HG03095 (cell line): ENCODE measurements around the gene SV2B.
A peak's percentile ranks its signal among the peaks of the same experiment; 100 is the strongest.

Experiments used
- ATAC-seq: cut with Tn5 transposase; IDR thresholded peaks from one replicate; pipeline ENCODE4 v1.9.1; 2021; ENCODE audit warnings: moderate library complexity; ENCODE audit not compliant: unreplicated experiment

Gene SV2B

DNA sequence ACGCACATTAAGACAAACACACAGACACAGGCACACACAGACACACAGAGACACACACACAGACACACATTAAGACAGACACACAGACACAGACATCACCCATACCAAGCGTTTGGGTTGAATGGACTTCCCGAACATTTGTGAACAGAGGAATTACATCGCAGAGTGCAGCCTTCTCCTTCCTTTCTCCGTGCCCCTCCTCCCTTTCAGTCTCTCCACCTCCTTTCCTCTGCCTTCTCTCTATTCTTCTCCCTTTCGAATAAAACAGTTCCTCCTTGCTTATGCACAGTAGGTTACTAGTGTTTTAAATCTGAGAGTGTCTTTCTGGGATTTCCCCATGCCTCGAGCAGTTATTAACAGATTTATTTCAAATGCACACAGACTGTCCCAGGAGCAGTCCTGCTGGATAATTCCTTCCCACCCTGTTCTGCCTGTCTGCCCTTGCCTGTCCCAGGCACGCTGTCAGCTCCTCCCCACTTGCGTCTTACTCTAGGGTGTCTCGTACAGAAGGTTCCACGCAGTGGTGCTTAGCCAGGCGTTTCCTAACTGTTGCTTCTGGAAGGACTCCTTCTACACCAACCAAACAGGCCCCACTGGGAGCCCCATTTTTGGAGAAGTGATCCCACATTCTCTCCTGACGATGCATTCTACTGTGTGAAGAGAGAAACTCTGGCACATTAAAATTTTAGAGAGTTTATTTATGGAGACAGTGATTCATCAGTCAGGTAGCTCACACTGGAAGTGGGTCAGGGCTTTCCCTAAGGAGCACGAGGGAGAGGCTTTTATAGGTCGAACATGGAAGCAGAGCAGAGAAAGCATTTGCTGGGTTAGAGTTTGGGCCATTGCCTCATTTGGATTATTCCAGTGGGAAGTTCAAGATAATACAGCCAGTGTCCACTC is 163.8 kb downstream of the SV2B start:
- ATAC-seq, result no peak

DNA sequence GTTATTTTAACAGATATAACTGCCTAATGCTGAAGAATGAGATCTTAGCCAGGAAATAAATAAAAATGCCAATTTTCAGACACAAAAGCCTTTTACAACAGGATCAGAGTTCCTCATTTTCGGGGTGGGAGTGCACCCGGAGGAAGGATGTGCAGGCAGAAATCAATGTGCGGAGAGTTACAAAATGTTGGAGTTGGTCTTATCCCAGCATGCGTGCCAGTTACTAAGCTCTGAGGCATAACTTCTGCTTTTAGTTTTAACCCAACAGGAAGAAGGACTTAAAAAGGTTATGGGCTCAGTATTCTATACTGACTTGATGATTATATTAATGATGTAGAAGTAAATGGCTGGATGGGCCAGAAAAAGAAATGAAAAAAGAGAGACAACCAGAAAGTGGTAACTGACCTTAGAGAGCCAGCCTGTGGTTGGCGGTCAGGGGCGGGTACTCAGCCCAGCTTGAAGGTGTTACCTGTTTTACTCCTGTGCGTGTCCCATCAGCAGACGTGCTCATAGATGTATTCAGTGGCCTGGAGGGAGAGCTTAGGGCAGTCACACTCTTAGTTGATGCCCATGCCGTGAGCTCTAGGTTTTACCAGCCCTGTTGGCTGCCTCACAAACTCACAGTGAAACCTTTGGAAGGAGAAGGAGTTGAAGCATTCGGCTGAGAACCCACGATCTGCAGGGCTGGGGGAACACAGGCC is 164.7 kb downstream of the SV2B start:
- ATAC-seq, result no peak

DNA sequence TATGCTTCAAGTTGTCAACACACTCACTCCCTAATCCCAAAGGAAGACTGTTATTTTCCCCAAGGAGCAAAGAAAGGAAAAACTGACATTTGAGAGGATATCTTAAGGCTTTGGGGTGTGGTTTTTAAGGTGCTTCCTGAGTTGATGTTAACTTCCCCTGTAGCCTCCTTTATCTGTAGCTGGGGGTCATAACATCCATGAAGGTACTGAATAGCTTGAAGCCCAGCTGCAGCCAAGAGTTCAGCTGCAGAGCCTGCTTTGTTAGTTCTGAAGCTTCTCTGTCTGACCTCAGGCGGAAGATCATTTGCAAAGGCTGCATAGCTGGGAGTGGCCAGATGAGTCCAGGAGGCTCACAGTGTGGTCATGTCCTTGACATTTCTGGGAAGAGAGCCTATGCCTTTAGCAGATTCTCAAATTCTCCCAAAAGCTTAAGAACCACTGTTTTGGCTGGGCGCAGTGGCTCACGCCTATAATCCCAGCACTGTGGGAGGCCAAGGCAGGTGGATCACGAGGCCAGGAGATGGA is 165.4 kb downstream of the SV2B start:
- no peak for ATAC-seq

DNA sequence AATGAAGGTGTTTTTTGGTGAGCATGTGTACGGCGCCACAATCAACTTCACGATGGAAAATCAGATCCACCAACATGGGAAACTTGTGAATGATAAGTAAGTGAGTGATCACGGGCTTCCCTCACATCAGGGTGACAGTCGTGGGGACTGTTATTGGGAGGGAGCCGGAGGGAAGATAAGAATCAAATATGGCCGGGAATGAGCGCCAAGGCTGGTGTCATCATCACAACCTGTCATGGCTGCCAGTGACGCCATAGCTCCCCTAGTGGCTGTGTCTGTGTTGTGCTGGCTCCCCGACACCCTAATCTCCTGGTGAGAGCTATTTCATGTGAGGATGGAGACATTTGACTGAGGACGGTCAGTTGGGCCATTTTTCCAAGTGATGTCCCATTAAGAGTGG is 168.5 kb downstream of the SV2B start:
- ATAC-seq, result no peak

DNA sequence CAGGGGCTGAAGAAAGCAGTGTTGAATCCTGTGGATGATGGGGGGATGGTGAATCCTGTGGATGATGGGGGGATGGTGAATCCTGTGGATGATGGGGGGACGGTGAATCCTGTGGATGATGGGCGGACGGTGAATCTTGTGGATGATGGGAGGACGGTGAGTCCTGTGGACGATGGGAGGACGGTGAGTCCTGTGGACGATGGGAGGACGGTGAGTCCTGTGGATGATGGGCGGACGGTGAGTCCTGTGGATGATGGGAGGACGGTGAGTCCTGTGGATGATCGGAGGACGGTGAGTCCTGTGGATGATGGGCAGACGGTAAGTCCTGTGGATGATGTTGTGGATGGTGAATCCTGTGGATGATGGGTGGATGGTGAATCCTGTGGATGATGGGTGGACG is 170.7 kb downstream of the SV2B start:
- ATAC-seq, result no peak

DNA sequence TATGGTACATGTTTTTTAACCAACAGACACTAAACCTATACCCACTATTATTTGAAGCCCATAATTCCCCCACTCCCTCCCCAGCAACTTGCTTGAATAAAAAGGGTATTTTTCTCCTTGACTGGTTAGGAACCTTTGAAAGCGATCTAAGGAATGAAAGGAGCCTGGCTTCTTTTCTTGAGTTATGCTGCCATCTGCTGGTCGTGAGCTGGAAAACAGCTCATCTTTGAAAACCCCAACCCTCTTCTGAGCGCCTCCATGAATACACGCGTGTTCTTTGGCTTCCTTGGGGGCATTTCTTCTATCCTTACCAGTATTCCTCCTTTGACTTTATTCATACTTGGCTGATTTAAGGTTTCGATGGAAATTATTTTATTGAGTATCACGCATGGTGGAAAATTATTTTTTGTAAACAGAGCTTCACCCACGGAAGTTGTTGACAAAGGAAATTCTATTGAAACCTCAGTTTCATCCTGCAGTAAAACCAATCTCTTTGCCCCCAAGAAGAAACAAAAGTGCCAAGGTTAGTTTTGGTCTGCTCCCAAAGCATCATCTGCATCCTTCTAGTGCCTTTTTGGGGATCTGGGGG is 171.6 kb downstream of the SV2B start:
- ATAC-seq, result peak; percentile 82

DNA sequence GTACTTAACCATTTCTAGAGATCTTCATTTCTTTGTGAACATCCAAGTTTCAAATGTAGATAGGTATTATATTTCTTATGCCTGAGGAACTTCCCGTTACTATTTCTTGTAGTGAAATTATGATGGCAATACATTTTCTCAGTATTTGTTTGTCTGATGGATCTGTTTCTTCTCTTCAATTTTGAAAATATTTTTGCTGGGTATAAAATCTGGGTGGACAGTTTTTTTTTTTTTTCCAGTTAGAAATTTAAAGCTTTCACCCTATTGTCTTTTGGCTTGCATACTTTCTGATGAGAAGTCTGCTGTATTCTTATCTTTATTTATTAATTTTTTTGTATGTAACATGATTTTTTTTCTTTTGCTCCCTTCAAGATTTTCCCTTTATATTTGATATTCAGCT is 175.8 kb downstream of the SV2B start:
- ATAC-seq, result no peak

DNA sequence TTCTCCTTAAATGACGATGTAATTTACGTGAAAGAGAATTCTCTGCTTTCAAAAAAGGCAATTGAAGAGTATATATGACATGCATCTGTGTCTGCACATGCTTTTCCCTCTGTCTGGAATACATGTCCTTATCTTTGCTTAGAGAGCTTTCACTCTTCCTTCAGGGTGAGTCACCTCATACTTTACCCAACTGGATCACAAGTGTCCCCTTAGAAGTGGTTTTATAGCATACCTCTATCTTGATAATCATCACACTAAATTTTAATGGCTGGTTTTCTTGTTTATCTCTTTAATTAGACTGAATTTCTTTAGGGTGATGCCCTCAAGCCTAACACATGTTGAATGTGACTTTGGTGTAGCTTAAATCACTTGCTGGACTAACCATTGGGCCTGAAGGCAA is 178.9 kb downstream of the SV2B start:
- no peak for ATAC-seq

DNA sequence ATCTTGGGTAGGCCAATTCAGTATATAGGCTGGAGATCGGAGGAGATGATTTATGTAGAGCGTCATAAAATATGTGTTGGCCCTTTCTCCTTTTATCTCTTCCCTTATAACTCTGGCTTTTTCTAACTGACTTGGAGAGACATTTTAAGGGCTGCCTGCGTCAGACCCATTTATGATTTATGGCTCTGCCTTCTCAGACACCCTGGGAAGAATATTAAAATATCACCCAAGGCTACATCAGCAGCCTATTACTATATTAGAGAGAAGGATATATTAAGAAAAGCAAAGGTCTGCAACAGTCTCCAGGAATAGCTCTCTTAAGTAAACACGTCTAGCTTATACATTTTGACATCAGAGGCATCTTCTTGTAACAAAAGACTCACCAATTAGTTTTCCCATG is 179.4 kb downstream of the SV2B start:
- ATAC-seq, result no peak

DNA sequence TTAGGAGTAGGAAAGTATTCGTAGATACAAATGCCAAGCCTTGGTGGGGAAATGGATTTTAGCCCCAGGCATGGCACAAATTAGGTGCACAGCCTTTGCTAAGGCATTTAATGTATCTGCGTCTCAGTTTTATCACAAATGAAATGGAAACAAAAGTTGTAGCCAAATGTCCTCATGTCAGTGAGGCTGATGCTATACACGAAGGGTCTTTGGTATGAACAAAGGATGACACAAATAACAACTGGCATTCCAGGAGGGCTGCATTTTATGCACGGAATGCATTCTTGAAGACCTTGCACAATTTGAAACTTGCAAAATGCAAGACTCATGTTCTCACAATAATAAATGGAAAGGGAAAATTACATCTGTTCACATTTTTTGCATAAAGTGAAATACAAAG is 181.9 kb downstream of the SV2B start:
- ATAC-seq, result no peak

DNA sequence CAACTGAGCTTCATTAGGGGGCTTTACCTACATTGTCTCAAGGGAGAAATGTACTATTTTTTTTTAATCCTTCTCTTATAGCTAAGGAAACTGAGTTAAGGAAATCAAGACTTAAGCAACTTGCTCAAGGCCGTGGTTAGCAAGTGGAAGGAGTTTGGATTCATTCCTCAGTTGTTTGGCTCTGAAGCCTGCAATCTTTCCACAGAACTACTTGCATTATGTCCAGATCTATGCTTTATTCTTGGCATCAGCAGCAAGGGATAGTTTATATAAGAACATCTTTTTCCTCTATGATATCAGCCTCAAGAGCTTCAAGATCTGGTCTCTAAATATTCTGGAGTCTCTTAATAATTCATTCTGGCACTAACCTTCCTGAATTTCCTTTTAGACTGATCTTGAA is 182.4 kb downstream of the SV2B start:
- no peak for ATAC-seq

DNA sequence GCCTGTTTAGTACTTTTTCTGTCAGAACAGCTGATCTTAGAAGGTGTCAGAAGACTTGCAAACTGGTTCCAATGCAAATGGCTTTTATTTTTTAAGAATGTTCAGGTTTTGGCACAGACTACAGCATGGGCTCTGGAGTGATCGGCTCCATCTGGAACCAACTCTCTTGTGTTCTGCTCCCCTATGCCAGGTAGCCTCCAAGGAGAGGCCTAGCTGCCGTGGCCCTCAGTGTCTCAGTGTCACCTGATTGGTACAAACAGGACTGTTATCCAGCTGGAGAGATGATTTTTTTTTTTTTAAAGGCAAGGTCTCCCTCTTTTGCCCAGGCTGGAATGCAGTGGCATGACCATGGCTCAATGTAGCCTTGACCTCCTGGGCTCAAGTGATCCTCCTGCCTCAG is 183.1 kb downstream of the SV2B start:
- ATAC-seq, result no peak

DNA sequence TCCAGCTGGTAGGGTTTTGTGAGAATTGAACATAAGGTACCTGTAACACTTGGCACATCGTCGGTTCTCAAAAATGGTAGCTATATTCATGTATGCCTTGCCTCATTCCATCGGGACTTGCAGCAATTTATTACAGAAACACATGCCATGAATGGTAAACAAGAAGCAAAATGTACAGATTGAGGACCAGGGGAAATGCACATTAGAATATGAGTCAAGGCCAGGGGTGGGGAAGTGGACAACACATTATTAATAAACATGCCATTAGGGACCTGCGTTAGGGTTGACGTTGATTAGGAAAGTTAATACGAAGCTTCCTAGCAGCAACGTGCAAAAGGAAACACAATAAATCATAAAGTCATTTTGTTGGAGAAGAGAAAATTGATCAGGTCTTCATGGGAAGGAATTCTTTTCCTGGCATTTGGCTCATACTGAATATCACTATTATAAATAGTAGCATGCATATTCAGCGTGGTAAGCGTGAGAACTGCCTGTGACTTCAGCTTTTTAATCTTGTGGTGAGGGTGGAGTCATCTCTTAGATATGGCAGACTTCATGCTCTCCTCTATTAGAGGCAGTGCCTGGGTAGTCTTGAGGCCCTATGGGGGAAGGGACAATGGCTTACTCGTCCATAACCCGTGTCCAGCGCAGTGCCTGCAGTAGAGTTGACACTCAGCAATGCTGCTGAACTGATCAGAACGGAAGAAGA is 184.9 kb downstream of the SV2B start:
- ATAC-seq, result no peak

DNA sequence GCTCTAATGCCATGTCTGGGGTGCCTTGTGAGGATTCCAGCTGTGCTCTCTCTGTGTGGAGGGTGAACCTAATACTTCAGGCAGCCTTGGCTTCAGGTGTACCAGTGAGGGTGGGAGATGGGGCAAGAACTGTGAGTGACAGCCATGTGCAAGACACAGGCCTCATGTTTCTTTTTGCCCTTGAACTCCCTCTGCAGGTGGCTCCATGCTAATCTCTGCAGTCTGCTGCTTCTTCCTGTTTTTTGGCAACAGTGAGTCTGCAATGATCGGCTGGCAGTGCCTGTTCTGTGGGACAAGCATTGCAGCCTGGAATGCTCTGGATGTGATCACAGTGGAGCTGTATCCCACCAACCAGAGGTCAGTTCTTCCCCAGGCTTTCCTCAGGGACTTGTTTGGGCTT is 189.3 kb downstream of the SV2B start:
- no peak for ATAC-seq

DNA sequence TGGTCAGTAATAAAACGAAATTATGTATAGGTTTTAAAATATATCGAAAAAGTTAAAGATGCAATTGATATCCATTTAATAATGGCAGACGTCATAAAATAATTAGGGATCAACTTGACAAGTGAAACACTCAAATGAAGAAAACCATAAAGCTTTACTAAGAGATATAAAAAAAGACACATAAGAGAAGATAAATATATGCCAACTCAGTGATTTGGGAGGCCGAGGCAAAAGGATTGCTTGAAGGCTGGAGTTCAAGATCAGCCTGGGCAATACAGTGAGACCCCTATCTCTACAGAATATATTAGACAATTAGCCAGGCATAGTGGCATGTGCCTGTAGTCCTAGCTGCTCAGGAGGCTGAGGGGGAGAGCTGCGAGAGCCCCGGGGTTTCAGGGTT is 190.5 kb downstream of the SV2B start:
- no peak for ATAC-seq

DNA sequence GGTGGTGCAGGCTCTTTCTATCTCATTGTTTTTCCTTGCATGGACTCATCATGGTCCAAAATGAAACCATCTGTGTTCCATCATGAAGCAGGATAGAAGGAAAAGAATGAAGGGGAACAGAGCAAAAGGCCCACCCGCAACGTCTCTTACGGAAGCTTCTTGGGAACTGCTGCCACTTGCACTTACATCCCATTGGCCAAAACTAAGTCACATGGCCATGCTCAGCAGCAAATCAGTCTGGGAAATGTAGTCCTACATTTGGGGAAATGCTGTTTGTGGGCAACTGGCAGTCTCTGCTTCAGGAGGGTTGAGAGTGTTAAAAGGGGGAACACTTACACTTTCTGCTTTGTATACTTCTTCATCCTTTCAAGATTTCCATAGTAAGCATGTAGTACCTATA is 191.6 kb downstream of the SV2B start:
- ATAC-seq, result no peak

DNA sequence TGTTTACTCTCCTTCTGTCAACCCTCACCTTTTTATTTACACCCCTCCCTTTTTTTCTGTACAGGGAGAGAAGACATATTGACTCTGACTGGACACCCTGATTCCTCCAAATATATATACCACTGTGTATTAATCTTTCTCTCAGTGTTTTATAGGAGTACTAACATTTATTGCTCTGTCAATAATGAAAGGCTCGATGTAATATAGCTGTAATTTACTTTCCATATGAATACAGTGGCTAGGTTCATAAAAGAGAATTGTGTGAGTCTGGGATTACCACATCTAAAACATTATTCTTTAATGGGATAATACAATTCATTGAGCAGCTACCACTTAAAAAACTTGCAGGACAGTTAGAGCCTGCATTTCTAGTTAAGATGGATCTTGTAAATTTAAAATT is 194.3 kb downstream of the SV2B start:
- no peak for ATAC-seq

DNA sequence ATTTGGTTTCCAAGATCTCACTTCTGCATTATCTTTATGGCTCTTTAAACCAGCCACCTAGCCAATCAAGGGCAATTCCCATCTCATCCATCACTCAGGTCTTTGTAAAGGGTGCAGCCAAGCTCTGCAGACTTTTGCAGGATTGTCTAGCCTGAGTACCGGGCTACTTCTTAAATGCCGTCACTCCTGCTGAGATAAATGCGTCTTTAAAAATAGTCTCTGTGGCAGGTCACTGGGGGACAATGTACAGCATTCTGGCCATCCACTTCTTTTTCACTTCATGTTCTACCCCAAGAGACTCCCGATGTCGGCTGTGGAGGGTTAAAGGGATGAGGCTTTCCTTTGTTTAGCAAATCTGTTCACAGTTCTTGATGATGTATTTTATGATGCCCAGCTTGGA is 194.7 kb downstream of the SV2B start:
- ATAC-seq, result no peak

DNA sequence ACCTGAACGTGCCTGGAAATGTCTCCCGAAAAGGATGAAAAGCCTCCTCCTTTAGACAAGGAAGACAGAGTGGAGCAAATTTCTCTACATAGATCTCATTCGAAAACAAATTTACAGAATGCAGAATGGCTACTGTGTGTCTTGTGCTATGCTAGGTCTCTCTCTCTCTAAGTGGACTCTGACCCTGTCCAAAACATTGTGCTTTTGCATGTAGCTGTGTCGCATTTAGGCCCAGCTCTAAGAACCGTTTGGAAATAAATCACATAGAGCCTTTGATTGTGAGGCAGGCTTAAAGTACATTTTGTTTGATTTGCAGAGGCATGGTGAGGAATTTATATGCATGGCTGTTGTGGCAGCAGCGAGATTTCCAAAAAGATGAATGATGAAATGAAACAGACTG is 198.0 kb downstream of the SV2B start:
- no peak for ATAC-seq

DNA sequence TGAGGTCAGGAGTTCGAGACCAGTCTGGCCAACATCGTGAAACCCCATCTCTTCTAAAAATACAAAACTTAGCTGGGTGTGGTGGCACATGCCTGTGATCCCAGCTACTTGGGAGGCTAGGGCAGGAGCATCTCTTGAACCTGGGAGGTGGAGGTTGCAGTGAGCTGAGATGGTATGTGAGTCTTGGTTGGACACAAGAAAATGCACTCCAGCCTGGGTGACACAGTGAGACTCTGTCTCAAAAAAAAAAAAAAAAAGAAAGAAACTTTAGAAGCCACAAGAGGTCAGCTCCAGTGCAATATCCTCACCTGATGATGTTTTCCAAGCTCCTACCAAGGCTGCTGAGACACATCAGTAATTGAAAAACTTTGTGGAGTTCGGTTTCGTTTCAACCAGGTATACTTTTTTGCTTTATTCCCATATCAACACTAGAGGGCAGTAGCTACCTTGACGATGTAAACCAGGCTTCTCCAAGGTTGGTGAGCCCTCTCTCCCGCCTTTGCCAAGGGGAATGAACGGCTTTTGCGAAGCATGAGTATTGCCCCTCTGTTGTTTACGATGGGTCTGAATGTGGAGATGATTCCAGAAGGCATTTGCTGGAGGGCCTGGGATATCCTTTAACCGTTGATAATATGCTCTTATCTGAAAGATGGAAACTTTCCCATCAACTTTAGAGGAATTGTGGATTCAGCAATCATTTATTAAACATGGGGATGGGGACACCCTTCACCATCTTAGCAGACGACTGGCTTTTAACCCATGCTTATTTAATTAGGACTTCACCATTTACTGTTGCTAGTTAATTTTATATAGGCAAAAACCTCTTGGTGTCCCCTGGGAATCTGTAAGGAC is 202.8 kb downstream of the SV2B start:
- ATAC-seq, result peak; percentile 68
